GM19438 (cell line): ENCODE results near the gene SPATS2.
"Not testable (repeated sequence)": the region's sequence is repeated elsewhere in the genome, so short reads cannot be mapped to it uniquely, and the experiment has no call there.

Source experiments
- ATAC-seq: cut with Tn5 transposase; IDR thresholded peaks from one replicate; pipeline ENCODE4 v1.9.1; 2021; ENCODE audit warnings: low read depth; ENCODE audit not compliant: unreplicated experiment

The SPATS2 gene

GRCh38 chr12:49367381-49368239 lies at the start of gene SPATS2:
SPATS2 (plus strand) TSS chr12:49367462; CDS start chr12:49461013, 93,551 bp downstream.
- no peak for ATAC-seq

- ATAC-seq = not testable (repeated sequence)
These were observed 46.7 kb upstream of the SPATS2 start for GRCh38 chr12:49320411-49321103.

GRCh38 chr12:49322367-49322707 lies 44.9 kb upstream of the SPATS2 start:
- ATAC-seq = no peak

GRCh38 chr12:49322708-49323523 lies 44.3 kb upstream of the SPATS2 start, which contains the start of gene TROAP:
TROAP (plus strand) TSS chr12:49323255; CDS start chr12:49323609, 354 bp downstream.
- ATAC-seq = peak; percentile 98

GRCh38 chr12:49323524-49324097 lies 43.7 kb upstream of the SPATS2 start:
- ATAC-seq = no peak

- ATAC-seq = no peak
These were observed 41.7 kb upstream of the SPATS2 start for GRCh38 chr12:49325606-49326005.

DNA sequence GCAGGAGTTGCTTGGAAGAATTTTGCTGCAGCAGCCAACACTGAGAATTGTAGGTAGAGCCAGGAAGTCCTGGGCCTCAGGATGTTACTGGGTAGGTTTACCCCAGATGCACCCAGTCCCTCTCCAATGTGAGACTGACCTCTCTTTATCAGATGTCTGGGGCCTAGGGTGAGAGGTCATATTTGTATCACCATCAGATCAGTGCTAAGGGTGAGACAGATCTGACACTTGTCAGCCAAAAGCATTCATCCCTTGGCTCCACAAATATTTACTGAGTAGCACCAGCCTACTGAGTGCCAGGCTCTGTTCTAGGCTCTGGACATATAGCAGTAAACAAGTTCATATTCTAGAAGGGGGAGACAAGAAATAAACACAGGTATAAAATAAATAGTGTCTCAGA lies 39.9 kb upstream of the SPATS2 start:
- ATAC-seq = no peak

DNA sequence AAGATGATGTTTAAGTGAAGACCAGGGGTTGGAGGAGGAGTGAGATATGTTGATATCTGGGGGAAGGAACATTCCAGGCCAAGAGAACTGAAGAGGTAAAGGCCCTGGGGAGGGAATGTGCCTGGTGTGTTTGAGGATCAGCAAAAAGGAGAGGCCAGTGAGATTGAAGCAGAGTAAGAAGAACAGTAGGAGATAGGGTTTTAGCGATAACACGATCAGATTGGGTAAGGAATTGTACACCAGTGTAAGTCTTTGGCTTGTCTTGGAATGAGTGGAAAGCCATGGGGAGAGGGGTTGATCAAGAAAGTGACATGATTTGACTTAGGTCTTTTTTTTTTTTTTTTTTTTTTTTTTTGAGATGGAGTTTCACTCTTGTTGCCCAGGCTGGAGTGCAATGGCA lies 39.4 kb upstream of the SPATS2 start:
- no peak for ATAC-seq

GRCh38 chr12:49328816-49329215 lies 38.4 kb upstream of the SPATS2 start:
- ATAC-seq = no peak

GRCh38 chr12:49330032-49330619 lies 37.1 kb upstream of the SPATS2 start:
- ATAC-seq = no peak

GRCh38 chr12:49330631-49331379 lies 36.5 kb upstream of the SPATS2 start:
- ATAC-seq = no peak

DNA sequence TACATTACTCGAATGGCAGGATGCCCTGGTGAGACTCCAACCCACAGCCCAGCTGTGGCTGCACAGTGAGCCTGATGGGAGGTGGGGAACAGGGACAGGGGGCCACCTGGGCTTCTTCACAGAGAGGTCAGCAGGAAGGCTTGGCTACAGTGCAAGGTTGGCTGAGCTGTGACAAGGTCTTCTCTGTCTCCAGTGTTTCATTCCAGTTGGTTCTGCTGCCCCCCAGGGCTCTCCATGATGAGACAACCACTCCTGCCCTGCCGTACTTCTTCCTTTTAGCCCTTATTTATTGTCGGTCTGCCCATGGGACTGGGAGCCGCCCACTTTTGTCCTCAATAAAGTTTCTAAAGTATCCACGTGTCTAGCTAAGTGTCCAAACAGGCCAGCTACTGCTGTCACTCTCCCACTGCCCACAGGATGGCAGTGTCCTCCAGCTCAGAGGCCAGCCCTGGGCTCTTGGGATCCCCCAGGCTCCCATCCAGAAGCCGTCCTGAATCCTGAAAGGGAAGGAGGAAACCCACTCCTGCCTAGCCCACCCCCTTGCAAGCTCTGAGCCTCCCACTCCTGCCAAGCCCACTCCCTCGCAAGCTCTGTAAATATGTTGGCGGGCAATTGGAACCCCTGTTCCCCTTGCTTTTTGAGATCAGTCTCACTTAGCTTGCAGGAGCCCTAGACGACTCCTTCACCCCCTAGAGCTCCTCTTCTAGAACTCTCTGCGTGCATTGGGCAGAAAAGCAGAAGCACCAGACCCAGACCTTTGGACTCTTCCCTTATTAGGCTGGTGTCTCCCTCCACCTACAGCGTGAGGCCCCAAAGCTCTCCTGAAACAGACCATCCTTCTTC lies 35.7 kb upstream of the SPATS2 start:
- ATAC-seq = no peak

DNA sequence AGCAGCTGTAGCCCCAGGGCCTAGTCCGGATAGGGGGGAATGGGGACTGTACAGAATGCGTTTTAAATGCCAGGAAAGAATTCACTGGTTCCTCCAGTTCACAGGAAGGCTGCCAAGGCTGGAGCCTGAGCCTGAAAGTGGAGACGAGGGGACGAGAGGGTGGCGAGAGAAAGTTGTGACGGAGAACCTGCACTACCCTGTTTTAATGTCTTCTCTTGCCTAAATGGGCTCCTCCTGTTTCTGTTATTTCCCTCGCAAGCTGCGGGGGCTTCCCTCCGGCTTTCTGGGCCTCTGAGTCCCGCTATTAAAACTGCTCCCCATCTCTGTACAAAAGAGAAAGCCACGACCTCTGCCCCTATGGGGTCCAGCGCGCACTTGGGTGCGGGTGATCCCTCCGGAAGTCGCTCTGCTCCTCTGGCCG lies 34.8 kb upstream of the SPATS2 start:
- no peak for ATAC-seq

- ATAC-seq = no peak
These were observed 34.3 kb upstream of the SPATS2 start for GRCh38 chr12:49332891-49333371.

DNA sequence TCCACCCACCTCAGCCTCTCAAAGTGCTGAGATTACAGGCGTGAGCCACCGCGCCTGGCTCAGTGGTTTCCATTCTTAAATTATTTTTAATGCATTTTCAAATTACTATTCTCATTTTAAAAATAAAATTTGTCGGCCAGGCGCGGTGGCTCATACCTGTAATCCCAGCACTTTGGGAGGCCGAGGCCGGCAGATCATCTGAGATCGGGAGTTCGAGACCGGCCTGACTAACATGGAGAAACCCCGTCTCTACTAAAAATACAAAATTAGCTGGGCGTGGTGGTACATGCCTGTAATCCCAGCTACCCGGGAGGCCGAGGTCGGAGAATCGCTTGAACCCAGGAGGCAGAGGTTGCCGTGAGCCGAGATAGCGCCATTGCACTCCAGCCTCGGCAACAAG lies 33.5 kb upstream of the SPATS2 start:
- not testable (repeated sequence) for ATAC-seq

DNA sequence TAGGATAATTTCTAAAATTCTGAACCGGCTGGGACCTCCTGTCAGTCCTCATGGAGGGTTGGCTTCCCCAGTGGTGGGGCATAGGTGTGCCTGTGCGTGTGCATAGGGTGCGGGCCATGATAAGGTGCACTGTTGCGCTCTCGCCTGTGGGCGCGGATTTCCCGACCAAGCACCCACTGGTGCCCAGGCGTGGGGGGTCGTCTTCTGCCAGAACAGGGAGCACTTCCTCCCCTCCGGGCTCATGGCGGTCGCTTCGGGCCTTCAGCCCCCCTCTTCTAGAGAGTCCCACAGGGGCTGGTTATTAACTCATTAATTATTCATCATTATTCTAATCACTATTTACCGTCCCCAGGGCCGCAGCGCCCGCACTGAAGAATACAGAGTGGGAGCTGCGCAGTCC lies 33.0 kb upstream of the SPATS2 start:
- ATAC-seq = no peak

DNA sequence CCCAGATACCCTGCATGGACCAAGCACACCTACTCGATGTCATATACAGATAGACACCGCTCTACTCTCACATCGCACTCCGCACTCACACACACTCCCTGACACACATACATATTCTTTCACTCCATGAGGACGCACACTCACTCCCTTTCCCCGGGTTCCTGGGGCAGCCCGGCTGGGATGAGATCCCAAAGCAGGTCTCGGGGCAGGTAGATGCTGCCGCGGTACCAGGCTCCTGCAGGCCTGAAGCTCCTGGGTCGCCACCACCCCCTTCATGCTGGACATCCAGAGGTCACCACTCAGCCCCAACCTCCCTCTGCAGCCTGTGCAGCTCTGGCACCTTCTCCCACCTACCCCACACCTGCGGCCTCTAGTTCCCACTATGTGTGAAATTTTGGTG lies 32.6 kb upstream of the SPATS2 start:
- no peak for ATAC-seq

- no peak for ATAC-seq
These were observed 31.9 kb upstream of the SPATS2 start for GRCh38 chr12:49335118-49335954.
